HCT116 (cell line): Measurements from ENCODE around the gene TAF6.

Experiments used
- CTCF ChIP-seq, 3 experiments: fragments of 200-600 bp in 1 of 3; sonication (generic) in 1 of 3; IDR thresholded peaks in 2 of 3; conservative IDR thresholded peaks in 1 of 3; 2 replicates each; pipeline ENCODE4 v1.5.1; 2012 to 2017; ENCODE audit warnings: low read depth in 2 of 3, low read length in 2 of 3, antibody characterized with exemption in 1 of 3, borderline replicate concordance in 1 of 3, control low read depth in 1 of 3, mild to moderate bottlenecking in 1 of 3, mixed read lengths in 1 of 3, mixed run types in 1 of 3, moderate library complexity in 1 of 3; ENCODE audit not compliant: insufficient read depth in 1 of 3
- EGR1 ChIP-seq: IDR thresholded peaks from 2 replicates; pipeline ENCODE4 v1.6.1; 2012; ENCODE audit warnings: low read depth
- REST ChIP-seq: IDR thresholded peaks from 2 replicates; pipeline ENCODE4 v1.6.1; 2012; ENCODE audit warnings: low read depth
- YY1 ChIP-seq: IDR thresholded peaks from 2 replicates; pipeline ENCODE4 v1.6.1; 2011; ENCODE audit warnings: low read length, low read depth, moderate library complexity, mild to moderate bottlenecking; ENCODE audit not compliant: insufficient replicate concordance; ENCODE audit errors: extremely low read depth
- ZNF274 ChIP-seq: fragments of 200-500 bp; sonication (Bioruptor generic); IDR thresholded peaks from 2 replicates; pipeline ENCODE4 v1.6.1; 2014; ENCODE audit warnings: mild to moderate bottlenecking, low read depth, low read length, inconsistent platforms

GRCh38 chr7:100101016-100101862 is 17.9 kb downstream of the TAF6 start, which contains the start of the genes AP4M1 and MCM7:
- TF ChIP-seq ZNF274 (no peak), CTCF (IDR thresholded peaks at IDR 0.05 in 2 of 3, conservative IDR thresholded peaks at IDR 0.05 in 1 of 3; ENCODE audit: borderline replicate concordance in 1 of 3, insufficient read depth in 1 of 3, low read depth in 2 of 3, low read length in 2 of 3) (no peak), YY1 (no peak), REST (no peak), EGR1 (no peak)
